ENCODE measurements around the gene C1orf50.
A peak's percentile ranks its signal among the peaks of the same experiment; 100 is the strongest.

C1orf50 gene

GRCh38 chr1:42742141-42742540 is 24.9 kb upstream of the C1orf50 start:
- peak overlapping the region in 2 of 3 experiments; percentile 26 to 30 for H3K4me3 Mint-ChIP-seq
- H3K27me3 Mint-ChIP-seq (ENCODE audit: low read depth), result no peaks in the 10 kb centered on the region
- peak overlapping the region; percentile 96 to 99 (median 98) for H3K27ac Mint-ChIP-seq
- H3K36me3 Mint-ChIP-seq (ENCODE audit: low read depth), result peaks cover 14% of the 10 kb centered on the region
- no peaks in the 10 kb centered on the region for H3K9me3 Mint-ChIP-seq
- peaks cover 47% of the 10 kb centered on the region for H3K4me1 Mint-ChIP-seq
- no peak for TF ChIP-seq CTCF (IDR thresholded peaks at IDR 0.05; ENCODE audit: unreplicated experiment in 3 of 3)

GRCh38 chr1:42742617-42743316 is 24.3 kb upstream of the C1orf50 start:
- Mint-ChIP-seq H3K36me3 (ENCODE audit: low read depth) (peaks cover 19% of the 10 kb centered on the region), H3K4me1 (peaks cover 47% of the 10 kb centered on the region), H3K27ac (peak overlapping the region; percentile 96 to 99 (median 98)), H3K4me3 (peak overlapping the region; percentile 9 to 30 (median 26)), H3K9me3 (no peaks in the 10 kb centered on the region), H3K27me3 (ENCODE audit: low read depth) (no peaks in the 10 kb centered on the region)
- TF ChIP-seq CTCF (IDR thresholded peaks at IDR 0.05; ENCODE audit: unreplicated experiment in 3 of 3), result no peak

- H3K9me3 Mint-ChIP-seq, result no peaks in the 10 kb centered on the region
- H3K27ac Mint-ChIP-seq, result peak overlapping the region; percentile 96 to 99 (median 98)
- H3K27me3 Mint-ChIP-seq (ENCODE audit: low read depth), result no peaks in the 10 kb centered on the region
- TF ChIP-seq CTCF (IDR thresholded peaks at IDR 0.05; ENCODE audit: unreplicated experiment in 3 of 3), result no peak
- peaks cover 26% of the 10 kb centered on the region for H3K36me3 Mint-ChIP-seq (ENCODE audit: low read depth)
- H3K4me3 Mint-ChIP-seq, result no peak overlapping the region
- H3K4me1 Mint-ChIP-seq, result peaks cover 47% of the 10 kb centered on the region
These were observed 23.5 kb upstream of the C1orf50 start for GRCh38 chr1:42743317-42744147.

- Mint-ChIP-seq H3K27ac (peak overlapping the region; percentile 96 to 99 (median 98)), H3K36me3 (ENCODE audit: low read depth) (peaks cover 32% of the 10 kb centered on the region), H3K9me3 (no peaks in the 10 kb centered on the region), H3K27me3 (ENCODE audit: low read depth) (peaks cover 2% of the 10 kb centered on the region), H3K4me1 (peaks cover 47% of the 10 kb centered on the region), H3K4me3 (no peak overlapping the region)
- TF ChIP-seq CTCF (IDR thresholded peaks at IDR 0.05; ENCODE audit: unreplicated experiment in 3 of 3), result no peak
These were observed 23.0 kb upstream of the C1orf50 start for GRCh38 chr1:42744148-42744413.

- H3K27ac Mint-ChIP-seq, result peak overlapping the region in 2 of 3 experiments; percentile 16 to 47
- no peak for TF ChIP-seq CTCF (IDR thresholded peaks at IDR 0.05; ENCODE audit: unreplicated experiment in 3 of 3)
- H3K27me3 Mint-ChIP-seq (ENCODE audit: low read depth), result peaks cover 3% of the 10 kb centered on the region
- H3K4me1 Mint-ChIP-seq, result peaks cover 33% of the 10 kb centered on the region
- H3K4me3 Mint-ChIP-seq, result no peak overlapping the region
- H3K9me3 Mint-ChIP-seq, result peaks cover 3% of the 10 kb centered on the region
- H3K36me3 Mint-ChIP-seq (ENCODE audit: low read depth), result peaks cover 46% of the 10 kb centered on the region
These were observed 21.2 kb upstream of the C1orf50 start for GRCh38 chr1:42745851-42746250.

Measured in nephron (organoid).